Transverse colon (tissue), 4 donors: ENCODE data around the gene CCL23. TPM values are rescaled to one million over a fixed set of nuclear protein-coding genes. Genes with fewer than 3 reads are reported as not detected.

Experiments
- DNase-seq: peaks from one replicate; pipeline ENCODE4 v3.0.0-alpha.2; 2019
- H3K27ac ChIP-seq, 4 donors: fragments of 200-600 bp; sonication (generic); 2 replicates each; pipeline ENCODE4 v1.5.1; 2016 to 2018; ENCODE audit warnings: inconsistent platforms in 4 of 4
- H3K27me3 ChIP-seq: fragments of 200-600 bp; sonication (generic); 2 replicates; pipeline ENCODE4 v1.5.1; 2017; ENCODE audit warnings: inconsistent platforms
- H3K36me3 ChIP-seq, 4 donors: fragments of 200-600 bp; sonication (generic); 2 replicates each; pipeline ENCODE4 v1.5.1; 2017 to 2019; ENCODE audit warnings: inconsistent platforms in 4 of 4
- H3K4me1 ChIP-seq, 4 donors: fragments of 200-600 bp; sonication (generic); 2 replicates each; pipeline ENCODE4 v1.5.1; 2017 to 2020; ENCODE audit warnings: inconsistent platforms in 4 of 4
- H3K4me3 ChIP-seq, 4 donors: fragments of 200-600 bp; sonication (generic); 1 replicate in 1 of 4; 2 replicates in 3 of 4; pipeline versions ENCODE4 v1.5.1 to v1.6.1; 2017 to 2019; ENCODE audit warnings: inconsistent platforms in 4 of 4
- H3K9me3 ChIP-seq, 2 donors: fragments of 200-600 bp; sonication (generic); 2 replicates each; pipeline ENCODE4 v1.5.1; 2017 to 2019; ENCODE audit warnings: inconsistent platforms in 2 of 2
- EP300 ChIP-seq: sonication (generic); formaldehyde crosslinking; IDR thresholded peaks from one replicate; pipeline ENCODE4 v1.6.1; 2017; ENCODE audit warnings: antibody characterized with exemption, low read depth
- POLR2A ChIP-seq: fragments of 450-650 bp; IDR thresholded peaks from one replicate; pipeline ENCODE4 v1.6.1; 2016; ENCODE audit warnings: antibody characterized with exemption, mild to moderate bottlenecking, moderate library complexity
- POLR2AphosphoS5 ChIP-seq, 3 donors: sonication (generic); formaldehyde crosslinking; IDR thresholded peaks; one replicate each; pipeline ENCODE4 v1.6.1; 2016; ENCODE audit warnings: antibody characterized with exemption in 3 of 3
- WGBS, 2 donors: methylation state at CpG; one replicate each; pipeline ENCODE4 v1.1.5; 2018; ENCODE audit warnings: low coverage in 1 of 2; 5-methylcytosine and 5-hydroxymethylcytosine counted together
- in situ Hi-C, 4 donors: fragments of 200-750 bp; cut with MboI; loops; one replicate each; pipeline versions ENCODE4 v1.15.0 to v1.15.1; 2017; ENCODE audit warnings: low sequenced_read_pairs in 3 of 4, low pct_ligation_motif_present in 1 of 4, low pct_unique_long_range_greater_than_20kb in 1 of 4
- intact Hi-C: fragments of 100-400 bp; cut with DNase I; formaldehyde crosslinking; loops from one replicate; pipeline ENCODE4 v1.15.1; 2023; ENCODE audit warnings: low total_unique reads
- total RNA-seq, 4 donors: library from RNA; depleted of rRNA; stranded (reverse); fragments of >200 nt; gene quantifications; one replicate each; pipeline ENCODE4 v1.1.0, GENCODE V29; 2016
- TF ChIP-seq, protein P1 (sequence below), 5 experiments: fragments of 200-600 bp in 3 of 5; fragments of 450-650 bp in 2 of 5; sonication (generic) in 3 of 5; IDR thresholded peaks; 1 replicate in 2 of 5; 2 replicates in 3 of 5; pipeline ENCODE4 v1.5.1; 2016 to 2017; ENCODE audit warnings: antibody characterized with exemption in 5 of 5, inconsistent platforms in 3 of 5, mild to moderate bottlenecking in 2 of 5, moderate library complexity in 1 of 5

CCL23 gene, protein sequence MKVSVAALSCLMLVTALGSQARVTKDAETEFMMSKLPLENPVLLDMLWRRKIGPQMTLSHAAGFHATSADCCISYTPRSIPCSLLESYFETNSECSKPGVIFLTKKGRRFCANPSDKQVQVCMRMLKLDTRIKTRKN
- 1 to 10 TPM in 1 of 4 donors, not detected in 3; 9.1 TPM for total RNA-seq

DNA sequence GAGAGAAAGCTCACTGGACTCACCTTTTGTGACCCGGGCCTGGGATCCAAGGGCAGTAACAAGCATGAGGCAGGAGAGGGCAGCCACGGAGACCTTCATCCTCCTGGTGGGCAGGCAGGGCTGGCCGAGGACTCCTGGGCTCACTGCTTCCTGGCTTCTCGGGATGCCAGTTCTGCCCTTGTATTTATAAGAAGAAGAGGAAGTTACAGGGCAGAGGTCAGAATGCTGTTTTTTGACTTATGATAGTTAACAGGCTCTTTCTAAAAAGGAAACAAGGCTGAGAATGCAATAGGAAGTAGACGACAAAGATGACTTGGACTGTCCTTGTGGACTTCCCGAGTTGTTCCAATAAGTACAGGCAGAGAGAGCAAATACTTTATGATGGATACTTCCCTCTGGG, at the start of gene CCL23:
TSS of gene CCL23 (minus strand) at position 174 of the 400 bp plus-strand sequence. CDS start at position 99, 75 bp downstream.
- DNase-seq, result no peak
- TF ChIP-seq, protein P1, sequence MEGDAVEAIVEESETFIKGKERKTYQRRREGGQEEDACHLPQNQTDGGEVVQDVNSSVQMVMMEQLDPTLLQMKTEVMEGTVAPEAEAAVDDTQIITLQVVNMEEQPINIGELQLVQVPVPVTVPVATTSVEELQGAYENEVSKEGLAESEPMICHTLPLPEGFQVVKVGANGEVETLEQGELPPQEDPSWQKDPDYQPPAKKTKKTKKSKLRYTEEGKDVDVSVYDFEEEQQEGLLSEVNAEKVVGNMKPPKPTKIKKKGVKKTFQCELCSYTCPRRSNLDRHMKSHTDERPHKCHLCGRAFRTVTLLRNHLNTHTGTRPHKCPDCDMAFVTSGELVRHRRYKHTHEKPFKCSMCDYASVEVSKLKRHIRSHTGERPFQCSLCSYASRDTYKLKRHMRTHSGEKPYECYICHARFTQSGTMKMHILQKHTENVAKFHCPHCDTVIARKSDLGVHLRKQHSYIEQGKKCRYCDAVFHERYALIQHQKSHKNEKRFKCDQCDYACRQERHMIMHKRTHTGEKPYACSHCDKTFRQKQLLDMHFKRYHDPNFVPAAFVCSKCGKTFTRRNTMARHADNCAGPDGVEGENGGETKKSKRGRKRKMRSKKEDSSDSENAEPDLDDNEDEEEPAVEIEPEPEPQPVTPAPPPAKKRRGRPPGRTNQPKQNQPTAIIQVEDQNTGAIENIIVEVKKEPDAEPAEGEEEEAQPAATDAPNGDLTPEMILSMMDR (IDR thresholded peaks at IDR 0.05), result no peak
- TF ChIP-seq POLR2A (no peak), POLR2AphosphoS5 (IDR thresholded peaks at IDR 0.05) (no peak), EP300 (no peak)
- H3K27ac ChIP-seq, result no peak within 1 kb of the TSS
- H3K36me3 ChIP-seq, result no peaks in the 10 kb centered on the region
- WGBS, 2 donors, result 47 to 52% methylated on average over 3 to 6 of the region's 6 CpGs
- H3K27me3 ChIP-seq, result no peaks in the 10 kb centered on the region
- no peaks in the 10 kb centered on the region for H3K9me3 ChIP-seq
- no peak within 1 kb of the TSS for H3K4me3 ChIP-seq
- in situ Hi-C loops (no loop called here), intact Hi-C loops (no loop called here)
- H3K4me1 ChIP-seq, result no peaks in the 10 kb centered on the region

DNA sequence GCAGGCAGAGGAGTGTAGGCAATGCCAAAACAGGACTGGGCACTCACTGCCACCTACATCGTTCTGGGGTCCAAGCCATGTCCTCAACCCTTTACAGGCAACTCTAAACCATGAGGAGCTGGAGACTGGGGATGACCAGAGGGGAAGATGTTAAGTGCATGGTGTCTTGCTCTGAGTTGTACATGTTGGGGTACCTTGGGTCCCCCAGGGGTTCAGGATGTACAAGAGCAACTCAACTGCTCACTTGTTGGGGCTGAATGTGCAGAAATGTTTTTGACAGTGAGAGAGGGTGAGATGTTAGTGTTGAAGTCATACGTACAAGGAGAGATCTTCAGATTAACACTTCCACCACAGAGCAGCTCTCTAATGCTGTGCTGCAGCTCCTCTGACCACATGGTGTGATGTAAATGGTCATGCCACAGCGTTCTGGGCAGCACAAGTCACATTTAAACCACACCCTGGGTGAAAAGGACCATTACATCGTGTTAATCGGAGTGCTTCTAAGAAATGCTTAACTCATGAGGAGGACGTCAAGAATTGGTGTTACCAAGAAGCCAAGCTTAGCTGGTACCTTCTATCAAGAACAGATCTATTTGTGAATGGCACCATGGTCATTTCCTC, 48.7 kb upstream of the CCL23 start:
- H3K4me1 ChIP-seq, result no peaks in the 10 kb centered on the region
- no peaks in the 10 kb centered on the region for H3K9me3 ChIP-seq
- 85 to 100% methylated on average over 1 to 6 of the region's 6 CpGs for WGBS, 2 donors
- no peak overlapping the region for H3K27ac ChIP-seq
- in situ Hi-C loops, result no loop called here
- no peaks in the 10 kb centered on the region for H3K27me3 ChIP-seq
- no peak for DNase-seq
- no peaks in the 10 kb centered on the region for H3K36me3 ChIP-seq
- intact Hi-C loops, result no loop called here
- no peak for TF ChIP-seq POLR2A
- TF ChIP-seq, protein P1 (IDR thresholded peaks at IDR 0.05), result no peak
- no peak for TF ChIP-seq POLR2AphosphoS5 (IDR thresholded peaks at IDR 0.05)
- no peak for TF ChIP-seq EP300
- no peak overlapping the region for H3K4me3 ChIP-seq

DNA sequence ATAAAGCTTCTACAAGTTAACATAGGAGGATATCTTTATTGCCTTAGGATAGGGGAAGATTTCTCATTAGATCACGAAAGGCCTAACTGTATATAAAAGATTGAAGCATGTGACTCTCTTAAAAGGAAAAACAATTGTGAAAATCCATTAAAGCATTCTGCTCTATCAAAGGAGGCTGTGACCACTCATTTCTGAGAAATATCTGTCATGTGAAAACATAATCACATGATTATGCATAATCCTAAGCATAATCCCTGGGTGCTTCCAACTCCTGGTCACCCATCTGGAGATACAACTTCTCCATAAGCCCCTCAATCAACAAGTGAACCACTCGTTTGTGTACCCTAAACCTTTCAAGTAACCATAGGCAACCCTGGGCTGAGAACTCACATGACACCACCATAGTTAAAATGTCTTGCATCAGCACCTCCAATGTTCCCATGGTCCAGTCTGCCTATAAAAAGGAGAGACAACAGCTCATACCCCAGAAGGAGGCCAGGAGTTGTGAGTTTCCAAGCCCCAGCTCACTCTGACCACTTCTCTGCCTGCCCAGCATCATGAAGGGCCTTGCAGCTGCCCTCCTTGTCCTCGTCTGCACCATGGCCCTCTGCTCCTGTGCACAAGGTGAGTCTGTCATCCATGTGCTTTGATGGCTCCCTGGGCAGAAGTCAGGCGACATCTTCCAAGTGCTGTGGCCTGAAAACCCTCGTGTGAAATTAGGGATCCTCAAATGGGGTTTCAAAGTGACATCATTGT, 46.2 kb upstream of the CCL23 start, which contains the start of gene CCL18:
TSS of gene CCL18 (plus strand) at position 487 of the 756 bp plus-strand sequence. CDS start at position 558, 71 bp downstream.
- intact Hi-C loops, result no loop called here
- H3K4me3 ChIP-seq, result no peak within 1 kb of the TSS
- H3K9me3 ChIP-seq, result no peaks in the 10 kb centered on the region
- no peak within 1 kb of the TSS for H3K27ac ChIP-seq
- H3K4me1 ChIP-seq, result no peaks in the 10 kb centered on the region
- DNase-seq, result no peak
- no peaks in the 10 kb centered on the region for H3K36me3 ChIP-seq
- H3K27me3 ChIP-seq, result no peaks in the 10 kb centered on the region
- in situ Hi-C loops, result no loop called here
- TF ChIP-seq, protein P1 (IDR thresholded peaks at IDR 0.05), result no peak
- no peak for TF ChIP-seq EP300
- TF ChIP-seq POLR2AphosphoS5 (IDR thresholded peaks at IDR 0.05), result no peak
- no peak for TF ChIP-seq POLR2A
- 77 to 83% methylated on average over 1 to 5 of the region's 5 CpGs for WGBS, 2 donors

DNA sequence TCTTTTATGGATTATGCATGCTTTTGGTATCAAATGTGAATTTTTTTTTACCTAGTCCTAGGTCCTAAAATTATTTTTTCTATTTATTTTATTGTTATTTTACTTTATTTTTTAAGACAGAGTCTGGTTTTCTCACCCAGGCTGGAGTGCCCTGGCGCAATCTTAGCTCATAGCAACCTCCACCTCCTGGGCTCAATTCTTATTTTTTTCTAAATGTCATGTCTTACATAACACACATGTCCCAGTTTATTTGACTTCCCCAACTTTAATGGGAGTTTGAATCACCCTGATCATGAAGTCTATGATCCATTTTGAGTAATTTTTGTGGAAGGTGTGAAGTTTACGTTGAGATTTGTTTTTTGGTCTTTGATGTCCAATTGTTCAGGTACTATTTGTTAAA, 43.0 kb upstream of the CCL23 start:
- H3K4me1 ChIP-seq, result no peaks in the 10 kb centered on the region
- no peak for DNase-seq
- no peaks in the 10 kb centered on the region for H3K27me3 ChIP-seq
- H3K27ac ChIP-seq, result no peak overlapping the region
- no peak overlapping the region for H3K4me3 ChIP-seq
- TF ChIP-seq POLR2AphosphoS5 (IDR thresholded peaks at IDR 0.05) (no peak), POLR2A (no peak), EP300 (no peak)
- TF ChIP-seq, protein P1 (IDR thresholded peaks at IDR 0.05), result no peak
- H3K36me3 ChIP-seq, result no peaks in the 10 kb centered on the region
- in situ Hi-C loops, result no loop called here
- WGBS, 2 donors, result 64 to 96% methylated on average over 2 of the region's 2 CpGs
- no peaks in the 10 kb centered on the region for H3K9me3 ChIP-seq
- intact Hi-C loops, result no loop called here
